HG03469 (cell line): ENCODE data around the gene PLEKHF1.
A peak's percentile ranks its signal among the peaks of the same experiment; 100 is the strongest.
"Not testable (repeated sequence)": the region's sequence is repeated elsewhere in the genome, so short reads cannot be mapped to it uniquely, and the experiment has no call there.

ENCODE experiments used
- ATAC-seq: cut with Tn5 transposase; IDR thresholded peaks from one replicate; pipeline ENCODE4 v1.9.1; 2021; ENCODE audit warnings: mild to moderate bottlenecking, moderate library complexity, moderate number of reproducible peaks; ENCODE audit not compliant: unreplicated experiment

Gene PLEKHF1, protein sequence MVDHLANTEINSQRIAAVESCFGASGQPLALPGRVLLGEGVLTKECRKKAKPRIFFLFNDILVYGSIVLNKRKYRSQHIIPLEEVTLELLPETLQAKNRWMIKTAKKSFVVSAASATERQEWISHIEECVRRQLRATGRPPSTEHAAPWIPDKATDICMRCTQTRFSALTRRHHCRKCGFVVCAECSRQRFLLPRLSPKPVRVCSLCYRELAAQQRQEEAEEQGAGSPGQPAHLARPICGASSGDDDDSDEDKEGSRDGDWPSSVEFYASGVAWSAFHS

DNA sequence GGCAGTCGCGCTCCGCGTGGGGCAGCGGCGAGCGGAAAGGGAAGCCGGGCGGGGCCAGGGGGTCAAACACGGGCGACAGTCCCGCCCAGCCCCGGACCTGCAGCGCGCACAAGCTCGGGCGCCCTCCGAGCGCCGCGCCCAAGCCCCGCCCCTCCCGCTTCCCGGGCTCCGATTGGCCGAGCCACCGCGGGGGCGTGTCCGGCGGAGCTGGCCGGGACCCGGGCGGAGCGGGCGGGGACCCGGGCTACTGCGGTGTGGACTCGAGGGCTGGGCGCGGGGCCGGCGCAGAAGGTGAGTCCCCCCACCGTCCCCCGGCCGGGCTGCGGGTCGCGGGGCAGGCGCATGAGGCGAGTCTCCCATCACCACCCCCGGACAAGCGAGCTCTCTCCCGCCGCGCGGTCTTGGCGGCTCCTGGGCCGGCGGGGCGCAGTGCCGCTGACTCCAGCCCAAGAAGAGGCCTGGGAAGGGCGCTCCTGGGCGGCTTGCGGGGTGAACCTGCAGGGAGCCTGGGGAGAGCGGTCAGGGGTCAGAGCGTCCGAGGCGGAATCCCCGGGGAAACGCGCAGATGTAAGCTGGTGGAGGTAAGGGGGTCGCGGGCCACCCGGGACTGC lies at the start of gene PLEKHF1:
Gene PLEKHF1 (plus strand): TSS at position 247 of the 611 bp plus-strand sequence. CDS start 8,379 bp downstream, outside the sequence.
- ATAC-seq: peak; percentile 81

DNA sequence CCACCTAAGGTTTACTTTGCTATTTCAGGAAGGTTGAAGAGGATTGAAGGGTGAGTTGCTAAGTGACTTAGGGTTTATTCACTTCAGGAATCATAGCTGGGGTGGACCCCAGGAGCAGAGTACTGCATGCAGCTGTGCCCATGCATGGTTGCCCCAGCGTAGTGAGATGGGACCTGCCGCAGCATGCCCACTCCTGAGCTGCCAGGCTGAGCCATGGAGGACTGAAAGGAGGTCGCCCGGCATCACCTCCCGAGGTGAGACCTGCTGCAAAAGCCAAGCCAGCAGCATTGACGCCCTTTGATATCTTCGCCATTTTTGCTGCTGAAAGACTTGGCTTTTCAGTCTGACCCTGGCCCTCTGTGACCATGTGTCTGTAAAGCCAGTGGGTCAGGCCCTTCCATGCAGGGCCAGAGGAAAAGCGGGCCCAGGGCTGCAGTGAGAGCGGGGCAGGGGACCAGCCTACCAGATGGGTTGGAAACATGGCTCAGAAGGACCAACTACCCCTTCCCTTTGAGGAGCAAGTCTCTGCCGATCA lies 49.3 kb upstream of the PLEKHF1 start:
- ATAC-seq: no peak

DNA sequence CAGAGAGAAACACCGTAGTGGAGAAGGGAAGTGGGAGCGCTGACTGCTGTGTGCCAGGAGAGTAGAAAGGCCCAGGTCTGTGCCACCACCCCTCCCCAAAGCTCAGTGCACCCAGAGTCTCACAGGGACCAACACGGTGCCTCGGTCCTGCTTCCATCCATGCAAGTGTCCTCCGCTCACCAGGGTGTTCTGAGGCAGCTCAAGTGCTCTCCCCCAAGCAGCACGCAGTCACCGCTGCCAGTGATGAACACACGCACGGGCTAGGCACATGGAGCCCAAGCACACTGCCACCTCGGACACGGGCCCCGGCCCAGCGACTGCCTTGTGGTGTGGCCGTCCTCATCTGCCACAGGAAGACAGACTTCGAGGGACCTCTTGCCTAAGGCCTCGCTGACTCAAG lies 48.7 kb upstream of the PLEKHF1 start:
- no peak for ATAC-seq

DNA sequence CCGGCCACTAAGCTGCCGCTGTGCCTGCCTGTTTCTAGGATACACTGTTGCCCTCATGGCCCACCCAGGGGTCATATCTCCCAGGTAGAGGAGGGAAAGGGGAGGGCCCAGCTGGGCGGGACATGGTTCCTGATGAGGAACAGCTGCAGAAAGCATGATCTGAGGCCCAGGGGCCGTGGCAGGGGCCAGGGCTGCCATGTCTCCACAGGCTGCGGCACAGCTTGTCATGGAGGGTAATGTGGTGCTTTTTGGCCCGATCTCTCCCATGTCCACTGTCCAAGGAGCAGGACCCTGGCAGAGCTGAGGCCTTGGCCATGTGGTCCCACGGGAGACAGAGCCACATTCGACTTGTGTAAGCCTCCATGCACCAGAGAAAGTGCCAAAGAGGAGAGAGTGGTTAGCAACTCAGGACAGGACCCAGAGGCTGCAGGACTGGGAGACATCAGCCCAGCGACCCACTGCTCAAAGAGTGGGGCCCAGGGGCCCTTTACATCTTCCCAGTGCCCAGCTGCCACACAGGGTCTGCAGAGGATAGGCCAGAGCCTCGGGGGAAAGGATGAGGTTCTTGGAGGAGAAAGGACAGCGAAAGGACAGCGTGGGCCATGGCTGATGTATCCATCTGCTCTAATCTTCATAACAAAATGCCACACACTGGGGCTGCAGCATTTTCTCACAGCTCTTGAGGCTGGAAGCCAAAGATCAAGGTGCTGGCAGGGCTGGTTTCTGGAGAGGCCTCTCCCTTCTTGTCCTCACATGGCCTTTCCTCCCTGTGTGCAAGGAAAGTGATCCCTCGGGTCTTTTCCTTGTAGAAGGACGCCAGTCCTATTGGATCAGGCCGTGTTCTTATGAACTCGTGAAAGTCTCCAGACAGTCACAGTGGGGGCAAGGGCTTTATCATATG lies 47.6 kb upstream of the PLEKHF1 start:
- no peak for ATAC-seq

DNA sequence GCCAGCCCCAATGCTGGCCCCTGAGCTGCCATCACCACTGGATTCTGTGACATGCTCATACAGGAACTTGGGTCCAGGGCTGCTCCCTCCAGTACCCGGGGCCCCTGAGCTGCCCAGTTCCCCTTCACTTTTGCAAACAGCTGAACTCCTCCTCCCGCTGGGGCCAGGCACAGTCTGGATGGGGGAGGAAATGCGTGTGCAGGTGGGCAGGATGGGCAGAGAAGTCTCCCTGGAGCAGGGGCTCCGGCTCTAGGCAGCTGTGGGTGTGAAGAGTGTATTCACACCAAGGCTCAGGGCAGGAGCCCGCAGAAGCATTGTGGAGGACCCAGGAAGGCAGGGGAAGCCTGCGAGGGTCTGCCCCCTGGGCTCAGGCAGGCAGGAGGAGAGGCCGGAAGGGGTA lies 46.8 kb upstream of the PLEKHF1 start:
- ATAC-seq: no peak

DNA sequence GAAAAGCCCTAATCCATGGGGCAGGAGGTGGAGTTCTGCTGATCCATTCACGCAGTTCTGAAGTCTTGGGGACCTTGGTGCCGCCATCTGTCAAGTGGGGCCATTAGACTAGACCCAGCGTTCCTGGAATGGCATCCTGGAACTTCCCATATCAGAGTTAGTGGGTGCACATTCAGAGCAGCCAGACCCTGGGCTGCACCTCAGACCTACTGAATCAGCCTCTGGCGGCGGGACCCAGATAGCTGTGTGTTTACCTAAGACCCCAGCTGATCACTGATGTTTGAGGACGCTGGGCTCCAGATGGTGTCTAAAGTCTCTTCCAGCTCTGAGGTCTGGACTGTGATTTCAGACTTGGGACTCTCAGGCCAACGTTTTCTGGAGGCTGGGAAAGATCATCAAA lies 46.4 kb upstream of the PLEKHF1 start:
- no peak for ATAC-seq

DNA sequence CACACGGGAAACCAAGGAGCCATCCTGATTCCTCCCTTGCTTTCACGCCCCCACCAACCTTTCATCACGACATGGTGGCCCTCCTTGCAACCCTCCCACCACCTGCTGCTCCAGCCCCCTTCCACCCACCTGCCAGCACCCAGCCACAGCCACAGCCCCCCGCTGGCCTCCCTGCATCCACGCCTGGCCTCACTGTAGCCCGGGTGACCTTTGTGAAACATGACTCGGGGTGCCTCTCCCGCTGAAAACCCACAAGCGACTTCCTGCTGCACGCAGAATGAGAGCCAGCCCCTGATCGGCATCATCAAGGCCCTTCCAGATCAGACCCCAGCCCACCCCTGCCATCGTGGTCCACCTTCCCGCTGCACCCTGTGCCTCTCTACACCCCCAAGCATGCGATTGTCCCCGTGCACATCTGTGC lies 44.3 kb upstream of the PLEKHF1 start:
- no peak for ATAC-seq

DNA sequence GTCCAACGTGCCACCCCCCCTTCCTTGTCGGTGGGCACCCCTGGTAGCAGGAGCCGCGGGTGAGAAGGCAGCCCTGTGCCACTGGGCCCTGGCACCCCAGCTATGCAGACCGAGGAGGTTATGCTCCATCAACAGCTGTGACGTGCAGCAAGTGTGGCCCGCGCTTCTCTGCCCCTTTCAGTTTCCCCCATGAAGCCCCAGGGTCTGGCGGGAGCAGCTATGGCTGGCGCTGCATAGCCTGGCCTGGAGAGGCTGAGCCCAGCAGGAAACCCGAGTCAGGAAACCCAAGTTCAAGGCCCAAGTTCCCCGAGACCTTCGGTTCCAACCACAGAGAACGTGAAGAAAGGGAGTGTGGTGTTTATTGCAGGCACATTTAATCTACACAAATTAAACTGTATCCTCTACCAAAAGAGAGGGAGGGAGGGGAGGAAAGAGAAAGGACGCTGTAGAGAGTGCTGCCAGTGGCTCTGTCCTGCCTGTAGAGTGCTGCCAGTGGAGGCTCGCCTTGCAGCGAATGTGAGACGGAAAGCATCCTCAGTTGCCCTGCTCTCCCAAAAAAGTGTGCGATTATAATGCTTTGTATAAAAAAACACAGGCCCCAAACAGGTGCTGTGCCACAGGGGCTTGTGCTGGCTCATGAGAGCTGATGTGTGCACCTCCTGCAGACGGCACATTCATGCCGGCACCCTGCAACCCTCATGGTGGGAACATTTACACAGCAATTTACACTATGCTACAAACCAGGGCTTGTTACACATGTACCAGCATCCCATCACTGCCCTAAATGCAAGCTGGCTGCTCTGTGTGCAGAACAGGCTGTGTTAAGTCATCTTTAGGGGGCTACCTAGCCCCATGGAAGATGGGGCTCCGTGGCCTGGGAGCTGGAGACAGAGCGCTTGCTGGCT lies 42.8 kb upstream of the PLEKHF1 start:
- ATAC-seq: no peak

DNA sequence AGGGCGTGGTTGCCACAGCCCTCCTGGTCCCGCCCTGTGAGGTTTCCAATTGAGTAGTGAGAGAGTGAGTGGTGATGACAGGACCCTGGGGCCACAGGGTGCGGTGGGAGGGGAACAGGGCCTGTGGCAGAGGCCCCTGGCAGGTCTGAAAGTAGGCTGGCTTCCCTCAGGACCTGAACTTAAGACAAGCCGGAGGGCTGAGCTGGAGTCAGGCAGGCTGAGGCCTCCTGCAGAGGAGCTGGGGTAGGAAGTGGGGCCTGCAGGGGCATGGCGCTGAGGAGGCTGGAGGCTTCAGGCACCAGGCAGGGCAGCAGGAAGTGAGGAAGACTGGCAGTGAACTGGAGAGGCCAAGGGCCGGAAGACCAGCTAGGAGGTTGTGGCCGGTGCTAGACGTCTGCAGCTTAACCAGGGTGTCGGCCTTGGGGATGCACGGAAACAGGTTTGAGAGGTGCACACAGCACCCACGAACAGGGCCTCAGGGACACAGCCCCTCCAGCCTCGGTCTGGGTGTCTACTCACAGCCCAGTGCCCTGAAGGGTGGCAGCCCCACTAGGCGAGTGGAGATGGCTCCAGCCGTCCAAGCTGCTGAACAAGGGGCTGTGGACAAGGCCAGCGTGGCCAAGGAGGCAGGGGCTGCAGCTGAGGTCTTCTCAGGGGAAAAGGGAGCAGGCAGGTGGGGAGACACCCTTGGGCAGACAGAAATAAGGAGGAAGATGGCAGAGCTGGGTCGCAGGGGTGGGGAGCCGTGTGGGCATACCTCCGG lies 41.4 kb upstream of the PLEKHF1 start:
- ATAC-seq: no peak

DNA sequence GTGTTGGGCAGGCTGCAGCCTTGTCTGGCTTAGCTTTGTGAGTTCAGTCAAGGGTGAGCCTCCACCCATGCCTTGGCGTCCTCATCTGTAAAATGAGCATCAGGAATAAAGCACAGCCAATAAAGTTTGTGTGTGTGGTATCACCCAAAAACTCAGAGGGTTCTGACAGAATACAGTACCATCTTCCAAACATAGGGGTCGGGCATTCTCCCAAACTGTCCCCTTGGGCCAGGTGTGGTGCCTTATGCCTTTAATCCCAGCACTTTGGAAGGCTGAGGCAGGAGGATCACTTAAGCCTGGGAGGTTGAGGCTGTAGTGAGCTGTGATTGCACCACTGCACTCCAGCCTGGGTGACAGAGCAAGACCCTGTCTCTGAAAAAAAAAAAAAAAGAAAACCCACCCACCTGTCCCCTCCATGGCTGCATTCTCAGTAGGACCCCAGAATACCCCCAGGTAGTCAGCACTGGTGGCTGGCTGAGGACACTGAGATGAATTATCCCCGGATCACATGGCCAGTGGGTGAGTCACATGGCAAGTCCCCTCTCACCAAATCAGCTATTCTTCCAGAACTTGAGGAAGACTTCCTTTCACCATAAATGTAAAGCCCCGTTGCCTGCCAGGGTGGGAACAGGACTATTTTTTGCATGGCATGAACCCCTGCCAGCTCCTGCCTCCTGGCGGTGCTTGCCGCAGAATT lies 40.6 kb upstream of the PLEKHF1 start:
- ATAC-seq: no peak

DNA sequence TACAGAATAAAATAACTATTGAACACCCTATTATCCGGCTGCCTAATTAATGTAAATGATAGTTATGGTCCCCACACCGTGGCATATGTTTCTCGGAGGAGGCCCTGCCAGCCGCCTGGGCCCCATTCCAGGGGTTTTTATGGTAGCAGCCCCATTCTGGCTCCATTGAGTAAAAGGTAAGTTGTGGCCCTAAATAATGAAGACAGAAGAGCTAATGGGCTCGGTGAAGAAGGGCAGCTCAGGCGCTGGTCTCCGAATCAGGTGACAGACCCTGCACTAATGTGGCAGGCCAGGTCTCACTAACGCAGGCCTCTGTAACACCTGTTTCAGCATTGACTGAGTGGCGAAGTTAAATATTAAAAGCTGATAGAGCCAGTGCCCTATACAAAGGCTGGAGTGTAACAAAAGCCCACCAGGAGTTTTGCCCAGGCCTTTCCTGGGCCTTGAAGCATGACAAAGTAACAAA lies 40.0 kb upstream of the PLEKHF1 start:
- no peak for ATAC-seq

DNA sequence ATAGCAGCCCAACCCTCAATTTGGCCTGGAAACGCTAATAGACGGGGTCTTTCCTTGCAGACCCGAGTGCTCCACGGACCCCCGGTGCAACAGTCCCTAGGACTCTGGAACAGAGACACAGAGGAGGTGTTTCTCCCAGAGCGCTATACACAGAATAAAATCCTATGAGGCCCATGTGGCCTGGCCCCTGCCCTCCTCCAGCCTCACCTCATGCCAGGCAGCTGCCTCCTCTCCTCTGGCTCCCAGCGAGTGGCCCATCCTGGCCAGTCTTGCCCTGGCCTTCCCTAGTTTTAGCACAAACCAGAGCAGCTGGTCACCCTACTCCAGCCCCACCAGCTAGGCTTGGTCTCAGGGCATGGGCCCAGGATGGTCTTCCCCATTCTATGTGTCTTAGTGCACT lies 38.9 kb upstream of the PLEKHF1 start:
- no peak for ATAC-seq

DNA sequence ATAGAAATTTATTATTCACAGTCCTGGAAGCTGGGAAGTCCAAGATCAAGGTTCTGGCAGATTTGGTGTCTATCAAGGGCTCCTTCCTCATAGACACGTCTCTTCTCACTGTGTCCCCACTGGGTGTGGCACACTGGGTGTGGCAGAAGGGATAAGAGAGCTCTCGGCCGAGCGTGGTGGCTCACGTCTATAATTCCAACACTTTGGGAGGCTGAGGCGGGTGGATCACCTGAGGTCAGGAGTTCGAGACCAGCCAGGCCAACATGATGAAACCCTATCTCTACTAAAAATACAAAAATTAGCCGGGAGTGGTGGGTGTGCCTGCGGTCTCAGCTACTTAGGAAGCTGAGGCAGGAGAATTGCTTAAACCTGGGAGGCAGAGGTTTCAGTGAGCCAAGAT lies 38.4 kb upstream of the PLEKHF1 start:
- not testable (repeated sequence) for ATAC-seq

DNA sequence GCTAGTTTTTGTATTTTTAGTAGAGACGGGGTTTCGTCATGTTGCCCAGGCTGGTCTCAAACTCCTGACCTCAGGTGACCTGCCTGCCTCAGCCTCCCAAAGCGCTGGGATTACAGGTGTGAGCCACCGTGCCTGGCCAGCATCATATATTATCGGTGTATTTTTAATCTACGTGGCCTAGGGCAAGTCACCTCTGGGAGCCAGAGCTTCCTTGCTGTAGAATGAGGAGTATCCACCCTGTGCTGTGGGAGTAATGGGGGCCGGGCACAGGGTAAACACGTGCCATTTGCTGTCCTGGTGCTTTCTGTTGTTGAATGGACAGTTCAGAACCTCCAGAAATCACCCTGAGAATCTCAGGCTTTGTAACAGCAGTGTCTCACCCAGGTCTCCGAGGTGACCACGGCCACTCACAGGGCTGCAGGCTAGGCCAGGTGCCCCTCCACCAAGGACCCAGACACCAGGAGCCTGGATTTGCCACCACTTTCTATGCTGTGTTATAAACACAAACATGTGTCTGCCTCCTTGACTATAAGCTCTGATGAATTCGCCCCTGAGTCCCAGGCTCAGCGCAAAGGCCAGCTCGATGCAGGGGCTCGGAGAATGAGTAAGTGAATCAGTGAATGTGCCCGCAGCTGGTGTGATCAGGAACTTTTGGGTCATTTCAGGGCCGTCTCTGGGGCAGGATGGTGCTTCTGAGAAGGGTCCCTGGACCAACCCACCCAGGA lies 36.4 kb upstream of the PLEKHF1 start:
- ATAC-seq: no peak

DNA sequence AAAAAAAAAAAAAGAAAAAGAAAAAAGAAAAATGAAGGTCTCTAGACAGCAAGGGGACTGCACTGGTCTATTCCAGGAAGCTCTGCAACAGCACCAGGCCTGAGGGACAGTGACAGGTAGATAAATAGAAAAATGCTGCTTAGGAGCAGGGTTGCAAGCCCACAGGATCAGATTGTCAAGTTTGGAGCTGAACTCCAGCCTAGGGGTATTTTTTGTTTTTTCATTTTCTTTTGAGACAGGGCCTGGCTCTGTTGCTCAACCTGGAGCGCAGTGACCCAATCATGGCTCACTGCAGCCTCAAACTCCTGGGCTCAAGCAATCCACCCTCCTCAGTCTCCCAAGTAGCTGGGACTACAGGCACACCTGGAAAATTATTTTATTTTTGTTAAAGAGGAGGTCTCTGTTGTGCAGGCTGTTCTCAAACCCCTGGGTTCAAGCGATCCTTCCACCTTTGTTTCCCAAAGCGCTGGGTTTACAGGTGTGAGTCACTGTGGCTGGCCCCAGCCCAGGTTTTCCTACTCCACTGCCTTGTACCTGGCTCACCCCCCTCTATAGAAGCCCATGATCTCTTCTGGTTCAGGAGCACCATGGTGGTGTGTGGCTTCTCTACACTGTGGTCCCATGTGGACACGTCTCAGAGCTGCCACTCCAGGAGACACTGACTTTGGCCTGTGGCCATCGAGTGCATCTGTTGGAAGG lies 35.3 kb upstream of the PLEKHF1 start:
- no peak for ATAC-seq

DNA sequence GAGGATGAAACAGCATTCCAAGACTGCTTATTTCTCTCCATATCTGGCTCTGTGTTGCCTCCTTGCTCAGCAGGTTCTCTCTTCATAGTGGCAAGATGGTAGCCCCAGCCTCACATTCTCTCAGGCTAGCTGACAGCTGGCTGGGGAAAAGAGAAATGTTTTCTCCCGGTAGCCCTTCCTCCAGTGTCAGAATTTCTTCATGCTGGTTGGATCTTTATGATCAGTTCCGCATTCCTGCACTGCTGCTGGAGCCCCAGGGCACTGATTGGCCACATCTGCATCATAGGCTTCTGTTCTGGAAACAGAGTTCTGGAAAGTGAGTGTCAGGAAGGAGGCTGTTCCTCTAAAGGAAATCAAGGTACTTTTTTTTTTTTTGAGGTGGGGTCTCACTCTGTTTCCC lies 34.6 kb upstream of the PLEKHF1 start:
- ATAC-seq: no peak

DNA sequence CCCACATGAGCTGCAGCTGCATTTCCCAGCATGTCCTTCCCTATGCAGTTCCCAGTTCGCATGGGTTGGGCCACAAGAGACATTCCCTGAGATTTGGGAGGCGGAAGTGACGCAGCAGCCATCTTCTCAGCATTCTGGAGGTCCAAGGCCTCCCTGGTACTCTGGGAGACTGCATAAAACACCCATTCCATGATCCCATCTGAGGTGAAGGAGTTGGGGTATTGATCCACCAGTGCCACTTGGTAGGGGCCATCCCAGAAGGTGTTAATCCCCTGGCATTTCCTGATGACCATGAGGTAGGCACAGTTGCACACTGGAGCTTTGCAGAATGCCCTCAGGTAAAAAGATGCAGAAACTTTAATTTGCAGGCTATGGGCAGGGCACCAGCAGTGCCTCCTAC lies 33.8 kb upstream of the PLEKHF1 start:
- ATAC-seq: no peak

DNA sequence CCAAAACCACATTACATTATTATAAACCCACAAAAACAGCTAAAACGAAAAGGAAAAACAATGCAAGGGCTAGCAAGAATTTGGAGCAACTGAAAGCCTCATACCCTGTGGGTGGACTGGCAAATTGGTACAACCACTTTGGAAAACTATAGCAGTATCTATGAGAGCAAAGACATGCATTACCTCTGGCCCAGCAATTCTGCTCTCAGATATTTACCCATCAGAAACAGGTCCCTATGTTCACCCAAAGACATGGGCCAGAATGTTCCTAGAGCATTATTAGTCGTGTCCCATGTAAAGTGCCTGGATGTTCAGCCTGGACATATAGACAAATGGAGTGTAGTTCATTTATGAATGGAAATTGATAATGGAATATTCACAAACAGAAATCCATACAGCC lies 31.3 kb upstream of the PLEKHF1 start:
- no peak for ATAC-seq
